ENCODE measurements around the gene TCEA3.

The TCEA3 gene

GRCh38 chr1:23469372-23469982 is 44.9 kb upstream of the TCEA3 start:
- no peak for DNase-seq (ENCODE audit: low read depth)
- in situ Hi-C loops (cut with HindIII; ENCODE audit: low sequenced_read_pairs): no loop called here
- no peak for TF ChIP-seq CTCF (IDR thresholded peaks at IDR 0.05; ENCODE audit: low read depth, low read length, missing control alignments)

GRCh38 chr1:23466423-23466989 is 42.0 kb upstream of the TCEA3 start:
- no peak for TF ChIP-seq CTCF (IDR thresholded peaks at IDR 0.05; ENCODE audit: low read depth, low read length, missing control alignments)
- in situ Hi-C loops (cut with HindIII; ENCODE audit: low sequenced_read_pairs): no loop called here
- DNase-seq (ENCODE audit: low read depth): no peak
- no peak overlapping the region for H3K4me3 ChIP-seq (ENCODE audit: low read depth, low read length)

More at GRCh38 chr1:23469372-23469982, 44.9 kb upstream of the TCEA3 start:
- no peak overlapping the region for H3K4me3 ChIP-seq (ENCODE audit: low read depth, low read length)

DNA sequence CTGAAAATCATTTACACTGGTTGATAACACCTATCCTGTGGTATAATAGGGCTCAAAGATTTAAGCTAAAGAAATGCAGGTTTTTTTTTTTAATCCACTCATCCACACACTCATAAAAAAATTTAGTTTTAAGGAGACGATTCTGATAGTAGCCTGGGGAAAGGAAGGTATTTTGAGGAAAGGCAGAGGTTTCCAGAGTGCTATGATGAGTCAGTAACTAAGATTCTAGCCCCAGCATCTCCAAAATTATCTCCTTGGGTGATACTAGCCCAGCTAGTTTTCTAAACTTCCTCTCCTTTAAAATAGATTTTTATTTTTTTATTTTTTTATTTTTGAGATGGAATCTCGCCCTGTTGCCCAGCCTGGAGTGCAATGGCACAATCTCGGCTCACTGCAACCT is 38.7 kb upstream of the TCEA3 start:
- no peak overlapping the region for H3K4me3 ChIP-seq (ENCODE audit: low read depth, low read length)
- no peak for DNase-seq (ENCODE audit: low read depth)
- no peak for TF ChIP-seq CTCF (IDR thresholded peaks at IDR 0.05; ENCODE audit: low read depth, low read length, missing control alignments)
- in situ Hi-C loops (cut with HindIII; ENCODE audit: low sequenced_read_pairs): no loop called here

DNA sequence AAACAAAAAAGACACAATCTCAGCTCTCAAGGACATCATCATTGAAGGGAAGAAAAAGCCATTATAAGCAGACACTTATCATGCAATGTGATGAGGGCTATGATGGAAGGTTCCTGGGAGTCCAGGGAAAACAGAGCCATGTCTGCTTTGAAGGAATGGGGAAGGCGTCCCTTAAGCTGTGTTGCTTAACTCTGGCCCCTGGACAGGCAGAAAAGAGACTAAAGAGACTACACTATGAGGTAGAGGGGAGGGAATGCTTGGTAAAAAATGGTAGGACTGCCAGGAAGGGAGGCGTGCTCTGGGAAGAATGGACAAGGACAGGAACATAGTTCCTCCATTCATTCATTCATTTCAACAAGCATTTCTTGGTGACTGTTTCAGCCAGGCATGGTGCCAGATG is 38.2 kb upstream of the TCEA3 start:
- in situ Hi-C loops (cut with HindIII; ENCODE audit: low sequenced_read_pairs): no loop called here
- no peak overlapping the region for H3K4me3 ChIP-seq (ENCODE audit: low read depth, low read length)
- DNase-seq (ENCODE audit: low read depth): no peak
- no peak for TF ChIP-seq CTCF (IDR thresholded peaks at IDR 0.05; ENCODE audit: low read depth, low read length, missing control alignments)

DNA sequence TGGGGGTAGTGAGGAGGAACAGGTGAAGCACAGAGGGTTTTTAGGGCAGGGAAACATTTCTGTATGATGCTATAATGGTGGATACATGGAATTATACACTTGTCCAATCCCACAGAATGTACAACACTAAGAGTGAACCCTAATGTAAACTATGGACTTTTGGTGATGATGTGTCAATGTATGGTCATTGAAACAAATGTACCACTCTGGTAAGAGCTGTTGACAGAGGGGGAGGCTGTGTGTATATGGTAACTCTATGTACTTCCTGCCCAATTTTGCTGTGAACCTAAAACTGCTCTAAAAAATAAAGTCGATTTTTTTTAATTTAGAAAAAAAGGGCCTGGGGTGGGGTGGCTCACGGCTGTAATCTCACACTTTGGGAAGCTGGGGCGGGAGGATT is 36.5 kb upstream of the TCEA3 start:
- H3K4me3 ChIP-seq (ENCODE audit: low read depth, low read length): no peak overlapping the region
- in situ Hi-C loops (cut with HindIII; ENCODE audit: low sequenced_read_pairs): no loop called here
- no peak for DNase-seq (ENCODE audit: low read depth)
- no peak for TF ChIP-seq CTCF (IDR thresholded peaks at IDR 0.05; ENCODE audit: low read depth, low read length, missing control alignments)

GRCh38 chr1:23460519-23460918 is 36.0 kb upstream of the TCEA3 start:
- no peak for TF ChIP-seq CTCF (IDR thresholded peaks at IDR 0.05; ENCODE audit: low read depth, low read length, missing control alignments)
- no peak overlapping the region for H3K4me3 ChIP-seq (ENCODE audit: low read depth, low read length)
- in situ Hi-C loops (cut with HindIII; ENCODE audit: low sequenced_read_pairs): no loop called here
- DNase-seq (ENCODE audit: low read depth): no peak

Measured in astrocyte of the cerebellum (primary cell).